Keratinocyte (primary cell): Measurements from ENCODE around the gene MAEL. TPM values are rescaled to one million over a fixed set of nuclear protein-coding genes. Genes with fewer than 3 reads are reported as not detected.

ENCODE experiments used
- DNase-seq: peaks from one replicate; pipeline ENCODE4 v3.0.0-alpha.2; 2011; ENCODE audit warnings: low read depth, missing footprints, low spot score
- FAIRE-seq: peaks from 2 replicates; lab custom pipeline; 2011; peaks lifted over from hg19 to GRCh38; lab: Jason Lieb, UNC
- H2AFZ ChIP-seq: 2 replicates; pipeline ENCODE4 v1.6.0; 2012; ENCODE audit warnings: low read length, control low read depth, inconsistent platforms; ENCODE audit not compliant: control insufficient read depth
- H3K27ac ChIP-seq: 2 replicates; pipeline ENCODE4 v1.5.1; 2011; ENCODE audit warnings: low read length; ENCODE audit not compliant: control insufficient read depth, insufficient read depth
- H3K27me3 ChIP-seq: 3 replicates; pipeline ENCODE4 v1.6.0; 2011; ENCODE audit warnings: low read length; ENCODE audit not compliant: control insufficient read depth, insufficient read depth; ENCODE audit errors: extremely low read depth
- H3K36me3 ChIP-seq, 2 experiments: 2 replicates in 1 of 2; 3 replicates in 1 of 2; pipeline ENCODE4 v1.5.1; 2011; ENCODE audit warnings: low read length in 2 of 2, mild to moderate bottlenecking in 1 of 2; ENCODE audit not compliant: control insufficient read depth in 2 of 2, insufficient read depth in 2 of 2; ENCODE audit errors: extremely low read depth in 1 of 2
- H3K4me1 ChIP-seq: 3 replicates; pipeline ENCODE4 v1.5.1; 2011; ENCODE audit warnings: low read length; ENCODE audit not compliant: control insufficient read depth, insufficient read depth; ENCODE audit errors: extremely low read depth
- H3K4me2 ChIP-seq: 3 replicates; pipeline ENCODE4 v1.6.0; 2011; ENCODE audit warnings: low read depth, low read length; ENCODE audit not compliant: control insufficient read depth, insufficient read depth; ENCODE audit errors: extremely low read depth
- H3K4me3 ChIP-seq, 3 experiments: fragments of 200-600 bp in 1 of 3; sonication (generic) in 1 of 3; 2 replicates in 2 of 3; 3 replicates in 1 of 3; pipeline ENCODE4 v1.5.1; 2011 to 2016; ENCODE audit warnings: low read length in 3 of 3, mild to moderate bottlenecking in 3 of 3, control low read depth in 2 of 3, inconsistent platforms in 1 of 3, low read depth in 1 of 3, mixed read lengths in 1 of 3, mixed run types in 1 of 3, moderate library complexity in 1 of 3; ENCODE audit not compliant: control insufficient read depth in 2 of 3, insufficient read depth in 2 of 3; ENCODE audit errors: extremely low read depth in 1 of 3
- H3K79me2 ChIP-seq: 2 replicates; pipeline ENCODE4 v1.6.0; 2012; ENCODE audit warnings: low read length; ENCODE audit not compliant: control insufficient read depth, insufficient read depth
- H3K9ac ChIP-seq: 3 replicates; pipeline ENCODE4 v1.6.0; 2011; ENCODE audit warnings: low read length; ENCODE audit not compliant: control insufficient read depth, insufficient read depth; ENCODE audit errors: extremely low read depth
- H3K9me1 ChIP-seq: 3 replicates; pipeline ENCODE4 v1.6.0; 2011; ENCODE audit warnings: low read length; ENCODE audit not compliant: control insufficient read depth, insufficient read depth; ENCODE audit errors: extremely low read depth
- H3K9me3 ChIP-seq: 2 replicates; pipeline ENCODE4 v1.5.1; 2012; ENCODE audit warnings: low read depth, low read length; ENCODE audit not compliant: control insufficient read depth
- H4K20me1 ChIP-seq: 3 replicates; pipeline ENCODE4 v1.6.0; 2011; ENCODE audit warnings: low read length; ENCODE audit not compliant: control insufficient read depth, insufficient read depth; ENCODE audit errors: extremely low read depth
- CTCF ChIP-seq, 3 experiments: IDR thresholded peaks in 1 of 3; conservative IDR thresholded peaks in 1 of 3; optimal IDR thresholded peaks in 1 of 3; 2 replicates in 2 of 3; 3 replicates in 1 of 3; pipeline versions ENCODE3 to v1.5.1; 2011; ENCODE audit warnings: low read length in 3 of 3, mild to moderate bottlenecking in 3 of 3, moderate library complexity in 2 of 3, control low read depth in 1 of 3, inconsistent platforms in 1 of 3; ENCODE audit not compliant: insufficient read depth in 2 of 3; ENCODE audit errors: extremely low read depth in 1 of 3
- EZH2 ChIP-seq: IDR thresholded peaks from one replicate; pipeline ENCODE4 v1.6.1; 2012; ENCODE audit warnings: inconsistent platforms, mild to moderate bottlenecking, low read length, moderate library complexity
- dilution Hi-C: fragments of 300-500 bp; cut with MboI; formaldehyde crosslinking; loops from one replicate; pipeline ENCODE4 v1.7.0; 2020; ENCODE audit warnings: low sequenced_read_pairs; ENCODE audit not compliant: extremely low pct_ligation_motif_present
- polyA plus RNA-seq, 5 experiments: library from polyadenylated mRNA; depleted of rRNA in 3 of 5; stranded (reverse) in 3 of 5; stranded (forward) in 1 of 5; unstranded in 1 of 5; fragments of >200 nt; gene quantifications; 1 replicate in 1 of 5; 2 replicates in 3 of 5; 3 replicates in 1 of 5; pipeline versions ENCODE4 v1.2.1 to v1.2.3, GENCODE V29; 2011 to 2012; ENCODE audit warnings: missing spikeins in 2 of 5, low read depth in 1 of 5, low replicate concordance in 1 of 5

MAEL gene
- polyA plus RNA-seq, 1 donor (not counting 4 experiments of a cell fraction or from before 2014, with no cell fraction given) = not detected

DNA sequence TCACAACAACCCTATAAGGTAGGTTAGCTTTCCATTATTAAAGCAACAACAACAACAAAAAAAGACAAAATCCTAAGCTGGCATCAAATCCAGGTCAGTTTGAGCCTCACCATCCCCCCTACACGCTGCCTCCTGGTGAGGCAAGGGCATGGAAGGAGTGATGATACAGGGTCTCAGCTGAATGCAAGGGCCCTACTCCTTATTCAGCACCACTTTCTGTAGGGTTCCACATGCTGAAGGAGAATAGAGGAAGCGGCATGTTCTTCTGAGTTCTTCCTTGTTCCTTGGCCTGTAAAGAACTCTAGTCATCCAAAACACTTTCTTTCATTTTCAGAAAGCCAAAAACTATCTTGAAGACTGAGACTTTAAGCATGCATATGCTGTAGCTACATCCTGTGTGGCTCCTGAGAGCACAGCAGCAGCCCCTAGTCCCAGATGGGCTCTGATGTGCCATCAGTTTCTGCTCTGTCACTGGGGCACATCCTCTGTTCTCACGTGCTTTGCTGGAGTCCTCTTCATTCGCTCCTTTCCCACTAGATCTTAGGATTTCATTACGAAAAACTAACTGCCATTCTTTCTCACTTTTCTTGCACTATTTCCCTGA lies 19.9 kb upstream of the MAEL start:
- no peaks in the 10 kb centered on the region for H3K9me3 ChIP-seq
- dilution Hi-C loops = no loop called here
- no peaks in the 10 kb centered on the region for H4K20me1 ChIP-seq
- FAIRE-seq (no peak), DNase-seq (no peak)
- no peak overlapping the region for H3K4me3 ChIP-seq
- H3K27ac ChIP-seq = no peak overlapping the region
- H3K79me2 ChIP-seq = no peaks in the 10 kb centered on the region
- H3K9me1 ChIP-seq = no peaks in the 10 kb centered on the region
- no peak overlapping the region for H2AFZ ChIP-seq
- H3K36me3 ChIP-seq = no peaks in the 10 kb centered on the region
- no peak overlapping the region for H3K9ac ChIP-seq
- no peak overlapping the region for H3K4me2 ChIP-seq
- TF ChIP-seq CTCF (optimal IDR thresholded peaks at IDR 0.05 in 1 of 3, IDR thresholded peaks at IDR 0.05 in 1 of 3, conservative IDR thresholded peaks at IDR 0.05 in 1 of 3; ENCODE audit: extremely low read depth in 1 of 3, insufficient read depth in 2 of 3, low read length in 3 of 3) (no peak), EZH2 (no peak)
- H3K4me1 ChIP-seq = no peaks in the 10 kb centered on the region
- H3K27me3 ChIP-seq = peaks cover 44% of the 10 kb centered on the region

- H3K4me1 ChIP-seq = no peaks in the 10 kb centered on the region
- H3K27ac ChIP-seq = no peak overlapping the region
- peaks cover 58% of the 10 kb centered on the region for H3K27me3 ChIP-seq
- no peaks in the 10 kb centered on the region for H4K20me1 ChIP-seq
- H3K4me2 ChIP-seq = no peak overlapping the region
- no peaks in the 10 kb centered on the region for H3K79me2 ChIP-seq
- DNase-seq (no peak), FAIRE-seq (no peak)
- no peak overlapping the region for H2AFZ ChIP-seq
- TF ChIP-seq EZH2 (no peak), CTCF (optimal IDR thresholded peaks at IDR 0.05 in 1 of 3, IDR thresholded peaks at IDR 0.05 in 1 of 3, conservative IDR thresholded peaks at IDR 0.05 in 1 of 3; ENCODE audit: extremely low read depth in 1 of 3, insufficient read depth in 2 of 3, low read length in 3 of 3) (no peak)
- no peaks in the 10 kb centered on the region for H3K9me1 ChIP-seq
- H3K4me3 ChIP-seq = no peak overlapping the region
- dilution Hi-C loops = no loop called here
- H3K9ac ChIP-seq = no peak overlapping the region
- no peaks in the 10 kb centered on the region for H3K36me3 ChIP-seq
- no peaks in the 10 kb centered on the region for H3K9me3 ChIP-seq
Measured at GRCh38 chr1:166971252-166971651, 17.8 kb upstream of the MAEL start.
